Effector memory CD8-positive, alpha-beta T cell (primary cell): ENCODE results near the gene CLEC20A.
"Not testable (repeated sequence)": the region's sequence is repeated elsewhere in the genome, so short reads cannot be mapped to it uniquely, and the experiment has no call there.

Experiments
- ATAC-seq: fragments of 150-1000 bp; cut with Tn5 transposase; replicated peaks from 2 replicates; pipeline ENCODE4 v1.10.0; 2021; ENCODE audit warnings: mild to moderate bottlenecking, moderate library complexity
- DNase-seq, 3 experiments: peaks; one replicate each; pipeline ENCODE4 v3.0.0; 2021
- H3K27ac Mint-ChIP-seq, 2 donors: one replicate each; pipeline ENCODE4 v1.8.0; 2022; ENCODE audit warnings: mild to moderate bottlenecking in 2 of 2, mixed read lengths in 2 of 2, moderate library complexity in 2 of 2
- H3K27me3 Mint-ChIP-seq, 2 donors: one replicate each; pipeline ENCODE4 v1.8.0; 2022; ENCODE audit warnings: mixed read lengths in 2 of 2
- H3K36me3 Mint-ChIP-seq: one replicate; pipeline ENCODE4 v1.8.0; 2022; ENCODE audit warnings: mild to moderate bottlenecking, moderate library complexity, mixed read lengths; ENCODE audit not compliant: insufficient read depth
- H3K4me1 Mint-ChIP-seq, 2 donors: one replicate each; pipeline ENCODE4 v1.8.0; 2022; ENCODE audit warnings: low read depth in 2 of 2, mixed read lengths in 2 of 2
- H3K4me3 Mint-ChIP-seq, 2 donors: one replicate each; pipeline ENCODE4 v1.8.0; 2022; ENCODE audit warnings: mild to moderate bottlenecking in 2 of 2, mixed read lengths in 2 of 2, moderate library complexity in 2 of 2
- H3K9me3 Mint-ChIP-seq, 2 donors: one replicate each; pipeline ENCODE4 v1.8.0; 2022; ENCODE audit warnings: mixed read lengths in 2 of 2

The CLEC20A gene

GRCh38 chr1:178518894-178519293 lies 22.1 kb upstream of the CLEC20A start:
- Mint-ChIP-seq H3K27ac (no peak overlapping the region), H3K27me3 (peaks cover 6 to 7% of the 10 kb centered on the region in 2 donors), H3K4me1 (no peaks in the 10 kb centered on the region), H3K4me3 (no peak overlapping the region), H3K36me3 (no peaks in the 10 kb centered on the region), H3K9me3 (no peaks in the 10 kb centered on the region)
- DNase-seq (no peak), ATAC-seq (no peak)

- DNase-seq, result no peak
- H3K36me3 Mint-ChIP-seq, result no peaks in the 10 kb centered on the region
- no peaks in the 10 kb centered on the region for H3K9me3 Mint-ChIP-seq
- H3K27ac Mint-ChIP-seq, result no peak overlapping the region
- H3K4me3 Mint-ChIP-seq, result no peak overlapping the region
- H3K4me1 Mint-ChIP-seq, result no peaks in the 10 kb centered on the region
- no peak for ATAC-seq
- H3K27me3 Mint-ChIP-seq, result peaks cover 15 to 30% of the 10 kb centered on the region in 2 donors
Observed at GRCh38 chr1:178516110-178516509, 19.3 kb upstream of the CLEC20A start.

- DNase-seq (no peak), ATAC-seq (no peak)
- Mint-ChIP-seq H3K27ac (no peak overlapping the region), H3K4me1 (no peaks in the 10 kb centered on the region), H3K36me3 (no peaks in the 10 kb centered on the region), H3K9me3 (no peaks in the 10 kb centered on the region), H3K27me3 (peaks cover 15 to 30% of the 10 kb centered on the region in 2 donors), H3K4me3 (no peak overlapping the region)
Observed at GRCh38 chr1:178513278-178513983, 16.7 kb upstream of the CLEC20A start.

- Mint-ChIP-seq H3K27me3 (peaks cover 15 to 30% of the 10 kb centered on the region in 2 donors), H3K27ac (no peak within 1 kb of the TSS), H3K9me3 (no peaks in the 10 kb centered on the region), H3K36me3 (no peaks in the 10 kb centered on the region), H3K4me3 (no peak within 1 kb of the TSS), H3K4me1 (no peaks in the 10 kb centered on the region)
- ATAC-seq (no peak), DNase-seq (no peak)
Observed at GRCh38 chr1:178512566-178513277, 16.0 kb upstream of the CLEC20A start, which contains the start of gene TEX35. TSS of gene TEX35 (plus strand) at chr1:178513109. CDS start at chr1:178513189, 80 bp downstream.

- no peak overlapping the region for H3K27ac Mint-ChIP-seq
- peaks cover 8 to 44% of the 10 kb centered on the region in 2 donors for H3K27me3 Mint-ChIP-seq
- H3K4me3 Mint-ChIP-seq, result no peak overlapping the region
- no peaks in the 10 kb centered on the region for H3K36me3 Mint-ChIP-seq
- ATAC-seq (no peak), DNase-seq (no peak)
- H3K9me3 Mint-ChIP-seq, result no peaks in the 10 kb centered on the region
- H3K4me1 Mint-ChIP-seq, result no peaks in the 10 kb centered on the region
Observed at GRCh38 chr1:178510155-178510554, 13.4 kb upstream of the CLEC20A start.

- no peaks in the 10 kb centered on the region for H3K36me3 Mint-ChIP-seq
- no peak overlapping the region for H3K4me3 Mint-ChIP-seq
- no peaks in the 10 kb centered on the region for H3K4me1 Mint-ChIP-seq
- H3K9me3 Mint-ChIP-seq, result no peaks in the 10 kb centered on the region
- H3K27ac Mint-ChIP-seq, result no peak overlapping the region
- ATAC-seq (no peak), DNase-seq (no peak)
- H3K27me3 Mint-ChIP-seq, result peaks cover 8 to 51% of the 10 kb centered on the region in 2 donors
Observed at GRCh38 chr1:178509414-178510007, 12.7 kb upstream of the CLEC20A start.

GRCh38 chr1:178506669-178507068 lies 9.9 kb upstream of the CLEC20A start:
- ATAC-seq (no peak), DNase-seq (no peak)
- Mint-ChIP-seq H3K4me3 (no peak overlapping the region), H3K4me1 (no peaks in the 10 kb centered on the region), H3K27me3 (peaks cover 5 to 49% of the 10 kb centered on the region in 2 donors), H3K36me3 (no peaks in the 10 kb centered on the region), H3K27ac (no peak overlapping the region), H3K9me3 (no peaks in the 10 kb centered on the region)

- no peaks in the 10 kb centered on the region for H3K4me1 Mint-ChIP-seq
- ATAC-seq (no peak), DNase-seq (no peak)
- H3K27me3 Mint-ChIP-seq, result peaks cover 5 to 53% of the 10 kb centered on the region in 2 donors
- H3K27ac Mint-ChIP-seq, result no peak overlapping the region
- no peaks in the 10 kb centered on the region for H3K9me3 Mint-ChIP-seq
- H3K36me3 Mint-ChIP-seq, result no peaks in the 10 kb centered on the region
- H3K4me3 Mint-ChIP-seq, result peak overlapping the region in 1 of 2 donors; percentile 6
Observed at GRCh38 chr1:178506177-178506576, 9.4 kb upstream of the CLEC20A start.

GRCh38 chr1:178504286-178504685 lies 7.5 kb upstream of the CLEC20A start:
- DNase-seq (no peak), ATAC-seq (no peak)
- H3K4me3 Mint-ChIP-seq, result no peak overlapping the region
- H3K36me3 Mint-ChIP-seq, result no peaks in the 10 kb centered on the region
- peaks cover 5 to 55% of the 10 kb centered on the region in 2 donors for H3K27me3 Mint-ChIP-seq
- H3K4me1 Mint-ChIP-seq, result no peaks in the 10 kb centered on the region
- no peak overlapping the region for H3K27ac Mint-ChIP-seq
- H3K9me3 Mint-ChIP-seq, result no peaks in the 10 kb centered on the region

GRCh38 chr1:178503849-178504248 lies 7.1 kb upstream of the CLEC20A start:
- H3K9me3 Mint-ChIP-seq, result no peaks in the 10 kb centered on the region
- ATAC-seq, result no peak
- H3K27me3 Mint-ChIP-seq, result peaks cover 5 to 55% of the 10 kb centered on the region in 2 donors
- no peak overlapping the region for H3K4me3 Mint-ChIP-seq
- no peaks in the 10 kb centered on the region for H3K4me1 Mint-ChIP-seq
- no peaks in the 10 kb centered on the region for H3K36me3 Mint-ChIP-seq
- DNase-seq, result no peak
- H3K27ac Mint-ChIP-seq, result no peak overlapping the region

- H3K4me3 Mint-ChIP-seq, ATAC-seq, H3K4me1 Mint-ChIP-seq, H3K9me3 Mint-ChIP-seq, H3K36me3 Mint-ChIP-seq, H3K27ac Mint-ChIP-seq, DNase-seq: not testable (repeated sequence)
- peaks cover 5 to 55% of the 10 kb centered on the region in 2 donors for H3K27me3 Mint-ChIP-seq
Observed at GRCh38 chr1:178503316-178503715, 6.6 kb upstream of the CLEC20A start.

GRCh38 chr1:178502856-178503255 lies 6.1 kb upstream of the CLEC20A start:
- Mint-ChIP-seq H3K9me3 (no peaks in the 10 kb centered on the region), H3K4me3 (no peak overlapping the region), H3K36me3 (no peaks in the 10 kb centered on the region), H3K27ac (no peak overlapping the region), H3K27me3 (peaks cover 5 to 55% of the 10 kb centered on the region in 2 donors), H3K4me1 (no peaks in the 10 kb centered on the region)
- DNase-seq (no peak), ATAC-seq (no peak)

GRCh38 chr1:178502330-178502714 lies 5.6 kb upstream of the CLEC20A start:
- Mint-ChIP-seq H3K27ac (no peak overlapping the region), H3K9me3 (no peaks in the 10 kb centered on the region)

More at GRCh38 chr1:178502330-178502714, 5.6 kb upstream of the CLEC20A start:
- no peak for ATAC-seq
- H3K36me3 Mint-ChIP-seq, result no peaks in the 10 kb centered on the region
- H3K4me3 Mint-ChIP-seq, result no peak overlapping the region
- no peak for DNase-seq
- no peaks in the 10 kb centered on the region for H3K4me1 Mint-ChIP-seq
- peaks cover 8 to 59% of the 10 kb centered on the region in 2 donors for H3K27me3 Mint-ChIP-seq
